ENCODE results near the gene PRKCD.

The PRKCD gene

DNA sequence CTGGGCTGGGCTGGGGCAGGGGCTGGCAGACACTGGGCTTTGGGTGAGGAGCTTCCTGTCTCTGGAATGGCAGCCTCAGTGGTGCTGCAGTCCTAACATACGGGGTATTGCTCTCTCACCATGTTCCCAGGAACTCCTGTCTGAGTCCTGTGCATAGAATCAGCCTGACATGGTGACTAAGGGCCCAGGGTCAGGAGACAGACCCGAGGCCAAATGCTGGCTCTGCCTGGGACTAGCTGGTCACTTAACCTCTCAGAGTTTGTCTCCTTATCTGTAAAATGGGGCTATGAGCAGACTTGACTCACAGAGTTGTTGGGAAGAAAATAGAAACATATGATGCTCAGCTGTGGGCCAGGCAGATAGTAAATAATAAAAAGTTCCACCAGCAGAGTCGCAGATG, 28.3 kb downstream of the PRKCD start:
- Histone ChIP-seq H3K27ac (ENCODE audit: low read length) (no peak overlapping the region), H3K4me3 (ENCODE audit: low read length) (no peak overlapping the region), H3K4me1 (ENCODE audit: control insufficient read depth, low read depth, low read length) (peaks cover 11% of the 10 kb centered on the region), H3K36me3 (ENCODE audit: control insufficient read depth, low read depth, low read length) (peaks cover 9% of the 10 kb centered on the region), H3K9me3 (ENCODE audit: control insufficient read depth, low read depth, low read length) (no peaks in the 10 kb centered on the region), H3K27me3 (ENCODE audit: control insufficient read depth, insufficient read depth, low read length) (no peaks in the 10 kb centered on the region), H3K9ac (ENCODE audit: low read length) (no peak overlapping the region)

DNA sequence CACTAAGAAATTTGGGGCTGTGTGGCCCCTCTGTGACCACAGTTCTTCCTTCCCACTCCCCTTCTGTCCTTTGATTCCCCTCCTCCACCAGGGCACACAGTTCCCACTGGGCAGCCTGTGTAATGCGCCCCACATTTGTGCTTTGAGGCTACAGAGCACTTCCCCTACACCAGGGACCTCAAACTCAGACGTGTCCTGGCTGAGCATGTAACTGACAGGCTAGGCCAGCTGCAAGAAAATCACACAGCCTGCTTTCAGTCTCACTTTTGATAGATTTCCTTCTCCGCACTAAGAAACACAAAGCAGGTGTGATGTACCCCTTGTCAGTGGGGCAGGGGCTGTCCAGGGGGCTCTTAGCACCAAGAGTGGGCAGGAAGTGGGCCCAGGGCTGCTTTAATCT, 29.6 kb downstream of the PRKCD start:
- Histone ChIP-seq H3K9ac (ENCODE audit: low read length) (no peak overlapping the region), H3K36me3 (ENCODE audit: control insufficient read depth, low read depth, low read length) (peaks cover 9% of the 10 kb centered on the region), H3K4me3 (ENCODE audit: low read length) (no peak overlapping the region), H3K4me1 (ENCODE audit: control insufficient read depth, low read depth, low read length) (peaks cover 12% of the 10 kb centered on the region), H3K9me3 (ENCODE audit: control insufficient read depth, low read depth, low read length) (no peaks in the 10 kb centered on the region), H3K27ac (ENCODE audit: low read length) (no peak overlapping the region), H3K27me3 (ENCODE audit: control insufficient read depth, insufficient read depth, low read length) (peaks cover 3% of the 10 kb centered on the region)

DNA sequence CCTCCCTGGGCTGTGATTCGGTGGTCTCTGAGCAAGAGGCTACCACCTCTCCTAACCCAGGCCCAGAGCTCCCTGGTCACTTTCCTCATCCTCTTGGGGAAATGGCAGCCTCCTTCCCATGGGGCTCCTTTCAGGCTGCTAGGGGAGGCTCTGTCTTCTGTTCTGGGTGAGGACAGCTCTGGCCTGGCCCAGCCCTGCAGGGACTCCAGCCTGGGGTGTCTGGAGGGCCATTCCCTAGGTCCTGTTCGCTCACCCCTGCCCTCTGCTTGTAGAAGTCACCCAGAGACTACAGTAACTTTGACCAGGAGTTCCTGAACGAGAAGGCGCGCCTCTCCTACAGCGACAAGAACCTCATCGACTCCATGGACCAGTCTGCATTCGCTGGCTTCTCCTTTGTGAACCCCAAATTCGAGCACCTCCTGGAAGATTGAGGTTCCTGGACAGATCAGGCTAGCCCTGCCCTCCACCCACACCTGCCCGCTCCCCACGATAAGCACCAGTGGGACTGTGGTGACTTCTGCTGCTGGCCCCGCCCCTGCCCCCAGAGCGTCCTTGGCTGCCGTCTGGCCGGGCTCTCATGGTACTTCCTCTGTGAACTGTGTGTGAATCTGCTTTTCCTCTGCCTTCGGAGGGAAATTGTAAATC, 30.9 kb downstream of the PRKCD start:
- H3K9ac ChIP-seq (ENCODE audit: low read length), result no peak overlapping the region
- H3K9me3 ChIP-seq (ENCODE audit: control insufficient read depth, low read depth, low read length), result no peaks in the 10 kb centered on the region
- H3K4me3 ChIP-seq (ENCODE audit: low read length), result no peak overlapping the region
- peaks cover 5% of the 10 kb centered on the region for H3K27me3 ChIP-seq (ENCODE audit: control insufficient read depth, insufficient read depth, low read length)
- no peak overlapping the region for H3K27ac ChIP-seq (ENCODE audit: low read length)
- peaks cover 5% of the 10 kb centered on the region for H3K36me3 ChIP-seq (ENCODE audit: control insufficient read depth, low read depth, low read length)
- H3K4me1 ChIP-seq (ENCODE audit: control insufficient read depth, low read depth, low read length), result peaks cover 12% of the 10 kb centered on the region

GRCh38 chr3:53192608-53193007, 31.6 kb downstream of the PRKCD start:
- Histone ChIP-seq H3K9me3 (ENCODE audit: control insufficient read depth, low read depth, low read length) (no peaks in the 10 kb centered on the region), H3K36me3 (ENCODE audit: control insufficient read depth, low read depth, low read length) (peaks cover 5% of the 10 kb centered on the region), H3K9ac (ENCODE audit: low read length) (no peak overlapping the region), H3K4me1 (ENCODE audit: control insufficient read depth, low read depth, low read length) (peaks cover 12% of the 10 kb centered on the region), H3K27me3 (ENCODE audit: control insufficient read depth, insufficient read depth, low read length) (peaks cover 5% of the 10 kb centered on the region), H3K27ac (ENCODE audit: low read length) (no peak overlapping the region), H3K4me3 (ENCODE audit: low read length) (no peak overlapping the region)

DNA sequence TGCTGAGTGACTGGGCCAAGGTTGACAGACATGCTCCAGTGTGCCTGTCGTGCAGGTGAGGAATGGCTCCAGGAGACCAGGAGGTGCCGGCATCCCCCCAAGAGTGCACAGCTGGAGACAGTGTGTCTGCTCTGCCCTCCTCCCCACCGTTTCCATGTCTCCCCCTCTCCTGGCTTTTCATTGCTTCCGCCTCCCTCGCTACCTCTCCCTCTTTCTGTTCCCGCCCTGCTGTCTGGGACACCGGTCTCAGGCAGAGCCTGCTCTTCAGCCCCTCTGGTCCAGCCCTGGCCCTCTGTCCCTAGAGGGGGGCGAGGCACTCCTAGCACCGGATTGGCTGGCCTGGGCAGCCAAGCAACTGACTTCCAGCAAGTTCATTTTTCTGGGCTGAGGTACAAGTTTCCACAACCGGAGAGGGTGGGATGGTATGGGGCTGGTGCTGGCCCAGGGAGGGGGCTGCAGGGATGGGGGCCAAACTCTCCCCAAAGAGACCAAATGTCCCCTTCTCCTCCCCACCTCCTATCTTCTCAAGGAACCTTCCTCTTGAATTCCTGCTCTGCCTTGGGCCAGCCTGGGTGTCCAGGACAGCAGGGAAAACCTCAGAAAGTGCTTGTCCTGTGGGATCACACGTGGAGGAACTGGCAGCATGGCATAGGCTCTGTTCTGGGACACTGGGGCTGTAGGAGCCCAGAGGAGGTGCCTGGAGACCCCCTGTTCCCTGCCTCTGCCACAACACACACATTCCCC, 32.6 kb downstream of the PRKCD start:
- Histone ChIP-seq H3K4me1 (ENCODE audit: control insufficient read depth, low read depth, low read length) (peaks cover 12% of the 10 kb centered on the region), H3K27me3 (ENCODE audit: control insufficient read depth, insufficient read depth, low read length) (peaks cover 5% of the 10 kb centered on the region), H3K36me3 (ENCODE audit: control insufficient read depth, low read depth, low read length) (peaks cover 5% of the 10 kb centered on the region), H3K27ac (ENCODE audit: low read length) (no peak overlapping the region), H3K9me3 (ENCODE audit: control insufficient read depth, low read depth, low read length) (no peaks in the 10 kb centered on the region), H3K9ac (ENCODE audit: low read length) (peak overlapping the region; percentile 8), H3K4me3 (ENCODE audit: low read length) (no peak overlapping the region)

DNA sequence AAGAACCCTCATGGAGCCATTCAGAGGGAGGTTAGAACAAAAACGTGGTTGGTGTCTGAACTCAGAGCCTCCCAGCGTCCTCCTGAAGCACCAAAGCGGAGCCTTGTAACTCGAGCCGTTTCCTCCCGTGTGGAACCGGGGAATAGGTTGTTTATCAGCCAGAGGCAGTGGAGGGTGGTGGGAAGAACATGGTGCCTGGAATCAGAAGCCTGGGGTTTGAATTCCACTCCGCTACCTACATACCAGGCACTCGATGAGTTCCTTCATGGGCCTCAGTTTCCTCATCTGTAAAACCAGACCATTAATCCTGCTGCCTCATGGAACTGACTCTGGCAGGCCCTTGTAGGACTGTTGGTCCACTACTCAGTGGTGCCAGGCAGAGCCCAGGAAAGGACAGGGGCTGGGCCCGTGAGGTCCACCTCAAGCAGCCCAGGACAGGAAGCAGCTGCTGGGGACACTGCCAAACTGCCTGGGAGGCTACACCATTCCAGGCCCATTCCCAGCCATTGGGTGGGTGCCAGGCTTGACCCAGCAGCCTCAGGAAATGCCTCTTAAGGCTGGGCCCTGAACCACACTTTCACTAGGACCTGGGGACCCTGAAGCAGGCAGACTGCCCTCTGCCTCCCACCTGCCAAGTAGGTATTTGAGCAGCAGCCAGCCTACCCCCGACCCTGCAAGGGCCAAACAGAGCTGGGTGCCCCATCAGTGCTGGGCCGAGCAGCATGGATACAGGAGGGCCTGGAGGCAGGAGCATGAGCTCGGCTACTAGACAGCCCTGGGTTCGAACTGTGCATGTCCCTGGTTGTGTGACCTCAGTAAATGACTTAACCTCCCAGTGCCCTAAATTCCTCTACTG, 33.4 kb downstream of the PRKCD start:
- H3K27me3 ChIP-seq (ENCODE audit: control insufficient read depth, insufficient read depth, low read length), result peaks cover 5% of the 10 kb centered on the region
- no peak overlapping the region for H3K4me3 ChIP-seq (ENCODE audit: low read length)
- H3K9me3 ChIP-seq (ENCODE audit: control insufficient read depth, low read depth, low read length), result no peaks in the 10 kb centered on the region
- H3K9ac ChIP-seq (ENCODE audit: low read length), result peak overlapping the region; percentile 8
- H3K4me1 ChIP-seq (ENCODE audit: control insufficient read depth, low read depth, low read length), result peaks cover 12% of the 10 kb centered on the region
- peaks cover 5% of the 10 kb centered on the region for H3K36me3 ChIP-seq (ENCODE audit: control insufficient read depth, low read depth, low read length)
- no peak overlapping the region for H3K27ac ChIP-seq (ENCODE audit: low read length)

DNA sequence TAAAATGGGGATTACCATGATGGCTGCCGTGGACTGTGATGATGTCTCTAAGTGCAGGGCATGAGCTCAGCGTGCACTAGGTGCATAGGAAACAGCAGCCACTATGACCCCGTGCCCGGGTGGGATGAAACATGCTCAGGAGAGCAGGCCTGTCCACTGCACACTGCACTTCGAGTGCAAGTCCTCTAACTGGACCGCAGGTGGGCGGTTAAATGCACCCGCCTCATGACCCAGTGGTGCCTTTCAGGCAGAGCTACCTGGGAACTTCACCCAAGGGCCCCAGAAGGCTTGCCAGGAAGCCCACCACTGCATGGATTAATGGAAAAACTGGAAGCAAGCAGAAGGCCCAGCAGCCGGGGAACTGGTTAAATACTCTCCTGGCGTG, 34.0 kb downstream of the PRKCD start:
- Histone ChIP-seq H3K36me3 (ENCODE audit: control insufficient read depth, low read depth, low read length) (peaks cover under 1% of the 10 kb centered on the region), H3K9me3 (ENCODE audit: control insufficient read depth, low read depth, low read length) (no peaks in the 10 kb centered on the region), H3K27me3 (ENCODE audit: control insufficient read depth, insufficient read depth, low read length) (peaks cover 5% of the 10 kb centered on the region), H3K9ac (ENCODE audit: low read length) (no peak overlapping the region), H3K27ac (ENCODE audit: low read length) (no peak overlapping the region), H3K4me1 (ENCODE audit: control insufficient read depth, low read depth, low read length) (peaks cover 12% of the 10 kb centered on the region), H3K4me3 (ENCODE audit: low read length) (no peak overlapping the region)

DNA sequence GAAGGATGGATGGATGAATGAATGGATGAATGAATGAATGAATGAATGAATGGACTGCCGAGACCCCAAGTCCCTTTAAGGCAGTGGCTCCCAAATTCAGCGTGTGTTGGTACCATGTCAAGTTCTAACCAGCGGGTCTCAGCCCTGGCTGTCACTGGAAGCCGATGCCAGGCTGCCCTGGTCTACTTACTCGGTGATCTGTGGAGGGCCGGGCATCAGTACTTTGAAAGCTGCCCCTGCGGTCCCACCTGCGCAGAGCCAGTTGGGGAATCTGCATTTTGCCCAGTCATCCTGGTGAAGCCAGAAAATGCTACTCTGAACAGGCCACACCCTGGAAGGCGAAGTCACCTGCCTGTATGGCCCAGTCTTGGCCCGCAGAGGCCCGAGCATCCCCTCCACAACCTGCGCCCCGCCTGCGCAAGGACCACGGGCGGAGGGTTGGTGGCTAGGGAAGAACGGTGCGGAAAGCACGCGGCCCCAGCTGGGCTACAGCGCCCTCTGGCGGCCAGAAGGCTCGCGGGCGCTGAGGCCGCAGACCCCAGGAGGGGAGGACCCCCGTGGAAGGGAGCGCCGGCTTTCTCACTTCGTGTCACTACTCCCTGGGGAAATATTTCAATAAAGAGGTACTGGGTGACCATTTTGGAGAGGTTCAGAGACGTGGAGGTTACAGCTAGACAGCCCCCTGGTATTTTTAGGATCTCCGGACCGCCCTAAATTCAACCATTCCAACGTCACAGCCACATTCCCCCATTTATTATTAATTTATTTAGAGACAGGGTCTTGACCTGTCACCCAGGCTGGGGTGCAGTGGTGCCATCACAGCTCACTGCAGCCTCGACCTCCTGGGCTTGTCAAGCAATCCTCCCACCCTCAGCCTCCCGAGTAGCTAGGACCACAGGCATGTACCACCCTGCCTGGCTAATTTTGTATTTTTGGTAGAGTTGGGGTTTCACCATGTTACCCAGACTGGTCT, 34.9 kb downstream of the PRKCD start:
- H3K27ac ChIP-seq (ENCODE audit: low read length), result no peak overlapping the region
- no peaks in the 10 kb centered on the region for H3K9me3 ChIP-seq (ENCODE audit: control insufficient read depth, low read depth, low read length)
- peaks cover 5% of the 10 kb centered on the region for H3K27me3 ChIP-seq (ENCODE audit: control insufficient read depth, insufficient read depth, low read length)
- peaks cover 12% of the 10 kb centered on the region for H3K4me1 ChIP-seq (ENCODE audit: control insufficient read depth, low read depth, low read length)
- H3K36me3 ChIP-seq (ENCODE audit: control insufficient read depth, low read depth, low read length), result no peaks in the 10 kb centered on the region
- H3K4me3 ChIP-seq (ENCODE audit: low read length), result no peak overlapping the region
- H3K9ac ChIP-seq (ENCODE audit: low read length), result no peak overlapping the region

- H3K27ac ChIP-seq (ENCODE audit: low read length), result no peak overlapping the region
- no peaks in the 10 kb centered on the region for H3K36me3 ChIP-seq (ENCODE audit: control insufficient read depth, low read depth, low read length)
- peaks cover 5% of the 10 kb centered on the region for H3K27me3 ChIP-seq (ENCODE audit: control insufficient read depth, insufficient read depth, low read length)
- H3K4me3 ChIP-seq (ENCODE audit: low read length), result no peak overlapping the region
- peaks cover 12% of the 10 kb centered on the region for H3K4me1 ChIP-seq (ENCODE audit: control insufficient read depth, low read depth, low read length)
- no peak overlapping the region for H3K9ac ChIP-seq (ENCODE audit: low read length)
- no peaks in the 10 kb centered on the region for H3K9me3 ChIP-seq (ENCODE audit: control insufficient read depth, low read depth, low read length)
These were observed 35.8 kb downstream of the PRKCD start for GRCh38 chr3:53196575-53197407.

DNA sequence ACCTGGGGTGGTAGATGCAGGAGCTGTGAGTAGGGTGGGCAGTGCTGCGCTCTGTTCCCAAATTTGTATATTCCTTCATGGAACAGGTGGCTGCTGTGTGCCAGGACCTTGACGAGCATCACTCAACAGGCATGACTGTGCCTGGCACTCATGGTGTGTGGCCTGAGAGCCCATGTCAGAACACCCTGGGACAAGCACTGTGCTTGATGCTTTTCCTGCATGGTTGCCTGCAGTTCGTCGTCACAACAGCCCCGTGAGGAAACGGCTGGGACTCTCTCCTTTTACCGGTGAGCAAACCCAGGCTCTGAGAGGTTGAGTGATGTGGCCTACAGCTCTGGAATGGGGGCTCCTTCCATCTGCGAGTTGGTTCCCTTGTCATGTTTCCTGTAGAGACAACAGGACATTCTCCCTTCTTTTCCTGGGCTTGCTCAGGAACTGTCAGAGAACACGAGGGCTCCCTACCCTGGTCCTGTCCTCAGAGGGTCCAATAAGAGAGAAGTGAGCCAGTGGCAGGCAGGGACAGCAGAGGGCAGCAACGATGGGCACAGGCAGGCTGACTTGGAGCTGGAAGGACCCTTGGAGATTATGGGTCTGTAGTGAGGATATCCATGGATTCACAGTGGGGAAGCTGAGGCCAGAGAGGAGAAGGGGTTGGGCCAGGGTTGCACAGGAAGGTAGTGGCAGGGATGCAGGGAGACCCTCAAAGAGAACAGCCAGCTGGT, 37.4 kb downstream of the PRKCD start:
- H3K9me3 ChIP-seq (ENCODE audit: control insufficient read depth, low read depth, low read length), result no peaks in the 10 kb centered on the region
- no peaks in the 10 kb centered on the region for H3K36me3 ChIP-seq (ENCODE audit: control insufficient read depth, low read depth, low read length)
- peaks cover 10% of the 10 kb centered on the region for H3K4me1 ChIP-seq (ENCODE audit: control insufficient read depth, low read depth, low read length)
- no peak overlapping the region for H3K9ac ChIP-seq (ENCODE audit: low read length)
- H3K27me3 ChIP-seq (ENCODE audit: control insufficient read depth, insufficient read depth, low read length), result peaks cover 5% of the 10 kb centered on the region
- no peak overlapping the region for H3K27ac ChIP-seq (ENCODE audit: low read length)
- no peak overlapping the region for H3K4me3 ChIP-seq (ENCODE audit: low read length)

Data from iPS-18a (cell line).